ENCODE data around the gene CENPT. TPM values are rescaled to one million over a fixed set of nuclear protein-coding genes. Genes with fewer than 3 reads are reported as not detected.
A peak's percentile ranks its signal among the peaks of the same experiment; 100 is the strongest.
"Not testable (repeated sequence)": the region's sequence is repeated elsewhere in the genome, so short reads cannot be mapped to it uniquely, and the experiment has no call there.

CENPT gene
- total RNA-seq, 1 donor from 2014 or later = 153 TPM

DNA sequence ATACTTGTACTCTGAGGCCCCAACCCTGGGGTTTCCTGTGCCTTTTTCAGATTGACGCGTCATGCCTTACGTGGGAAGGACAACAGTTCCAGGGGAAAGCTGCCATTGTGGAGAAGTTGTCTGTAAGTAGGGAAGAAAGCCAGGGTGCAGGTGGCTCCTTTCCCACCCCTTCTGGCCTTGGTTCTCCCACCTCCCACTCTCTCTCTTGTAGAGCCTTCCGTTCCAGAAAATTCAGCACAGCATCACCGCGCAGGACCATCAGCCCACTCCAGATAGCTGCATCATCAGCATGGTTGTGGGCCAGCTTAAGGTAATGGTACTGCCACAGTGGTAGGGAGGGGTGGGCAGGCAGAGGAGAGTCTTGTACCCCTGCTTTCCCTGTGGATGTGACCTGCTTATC, 20.8 kb upstream of the CENPT start:
- no peak overlapping the region for H3K4me3 Mint-ChIP-seq (ENCODE audit: unreplicated experiment)
- no peak for DNase-seq
- H3K27me3 Mint-ChIP-seq (ENCODE audit: unreplicated experiment) = no peaks in the 10 kb centered on the region
- TF ChIP-seq, protein P1, sequence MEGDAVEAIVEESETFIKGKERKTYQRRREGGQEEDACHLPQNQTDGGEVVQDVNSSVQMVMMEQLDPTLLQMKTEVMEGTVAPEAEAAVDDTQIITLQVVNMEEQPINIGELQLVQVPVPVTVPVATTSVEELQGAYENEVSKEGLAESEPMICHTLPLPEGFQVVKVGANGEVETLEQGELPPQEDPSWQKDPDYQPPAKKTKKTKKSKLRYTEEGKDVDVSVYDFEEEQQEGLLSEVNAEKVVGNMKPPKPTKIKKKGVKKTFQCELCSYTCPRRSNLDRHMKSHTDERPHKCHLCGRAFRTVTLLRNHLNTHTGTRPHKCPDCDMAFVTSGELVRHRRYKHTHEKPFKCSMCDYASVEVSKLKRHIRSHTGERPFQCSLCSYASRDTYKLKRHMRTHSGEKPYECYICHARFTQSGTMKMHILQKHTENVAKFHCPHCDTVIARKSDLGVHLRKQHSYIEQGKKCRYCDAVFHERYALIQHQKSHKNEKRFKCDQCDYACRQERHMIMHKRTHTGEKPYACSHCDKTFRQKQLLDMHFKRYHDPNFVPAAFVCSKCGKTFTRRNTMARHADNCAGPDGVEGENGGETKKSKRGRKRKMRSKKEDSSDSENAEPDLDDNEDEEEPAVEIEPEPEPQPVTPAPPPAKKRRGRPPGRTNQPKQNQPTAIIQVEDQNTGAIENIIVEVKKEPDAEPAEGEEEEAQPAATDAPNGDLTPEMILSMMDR (IDR thresholded peaks at IDR 0.05; ENCODE audit: partially characterized antibody, unreplicated experiment) = no peak
- peaks cover 3% of the 10 kb centered on the region for H3K9me3 Mint-ChIP-seq (ENCODE audit: unreplicated experiment)
- H3K4me1 Mint-ChIP-seq (ENCODE audit: low read depth, unreplicated experiment) = peaks cover 6% of the 10 kb centered on the region
- H3K27ac Mint-ChIP-seq (ENCODE audit: unreplicated experiment) = no peak overlapping the region
- H3K36me3 Mint-ChIP-seq (ENCODE audit: unreplicated experiment) = no peaks in the 10 kb centered on the region

DNA sequence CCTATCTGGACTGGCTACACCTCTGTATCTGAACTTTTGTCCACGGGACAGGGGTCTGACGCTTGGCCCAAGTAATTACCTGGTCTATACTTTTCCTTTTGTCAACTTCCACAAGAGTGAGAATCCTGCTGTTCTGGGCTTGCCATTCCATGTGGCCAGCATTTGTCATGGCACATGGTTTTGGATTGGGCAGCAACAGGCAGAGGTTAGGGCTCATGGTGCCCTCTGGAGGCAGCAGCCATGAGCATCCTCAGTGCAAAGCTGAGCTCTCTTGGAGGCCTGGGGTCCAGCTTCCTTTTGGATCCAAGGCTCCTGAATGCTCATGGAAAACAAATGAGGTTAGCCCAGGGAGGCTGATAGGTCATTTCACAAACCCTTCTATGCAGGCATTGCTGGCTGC, 17.8 kb upstream of the CENPT start:
- no peak overlapping the region for H3K4me3 Mint-ChIP-seq (ENCODE audit: unreplicated experiment)
- TF ChIP-seq, protein P1 (IDR thresholded peaks at IDR 0.05; ENCODE audit: partially characterized antibody, unreplicated experiment) = no peak
- peaks cover 3% of the 10 kb centered on the region for H3K9me3 Mint-ChIP-seq (ENCODE audit: unreplicated experiment)
- H3K27me3 Mint-ChIP-seq (ENCODE audit: unreplicated experiment) = no peaks in the 10 kb centered on the region
- DNase-seq = no peak
- H3K36me3 Mint-ChIP-seq (ENCODE audit: unreplicated experiment) = no peaks in the 10 kb centered on the region
- peaks cover 24% of the 10 kb centered on the region for H3K4me1 Mint-ChIP-seq (ENCODE audit: low read depth, unreplicated experiment)
- no peak overlapping the region for H3K27ac Mint-ChIP-seq (ENCODE audit: unreplicated experiment)

DNA sequence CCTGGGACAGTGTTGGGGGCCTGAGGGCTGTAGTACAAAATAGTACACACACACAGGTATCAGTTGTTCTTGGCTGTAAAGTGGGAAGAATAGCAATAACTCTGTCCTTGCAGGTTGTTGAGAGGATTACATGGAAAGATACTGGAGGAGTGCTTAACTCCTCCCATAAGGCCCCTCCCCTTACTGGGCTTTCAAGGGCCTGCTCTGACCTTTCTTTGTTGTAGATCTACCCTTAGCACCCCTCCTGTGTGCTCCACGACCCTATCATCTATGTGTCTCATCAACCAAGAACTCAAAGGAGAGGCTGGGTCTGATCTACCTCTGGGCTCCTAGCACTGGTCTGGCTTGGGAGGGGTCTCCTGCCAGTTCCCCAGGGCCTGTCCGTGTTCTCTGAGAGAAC, 17.1 kb upstream of the CENPT start:
- H3K27me3 Mint-ChIP-seq (ENCODE audit: unreplicated experiment) = no peaks in the 10 kb centered on the region
- peak overlapping the region; percentile 52 for H3K27ac Mint-ChIP-seq (ENCODE audit: unreplicated experiment)
- no peaks in the 10 kb centered on the region for H3K36me3 Mint-ChIP-seq (ENCODE audit: unreplicated experiment)
- H3K9me3 Mint-ChIP-seq (ENCODE audit: unreplicated experiment) = peaks cover 3% of the 10 kb centered on the region
- DNase-seq = no peak
- peaks cover 24% of the 10 kb centered on the region for H3K4me1 Mint-ChIP-seq (ENCODE audit: low read depth, unreplicated experiment)
- TF ChIP-seq, protein P1 (IDR thresholded peaks at IDR 0.05; ENCODE audit: partially characterized antibody, unreplicated experiment) = no peak
- H3K4me3 Mint-ChIP-seq (ENCODE audit: unreplicated experiment) = peak overlapping the region; percentile 69

DNA sequence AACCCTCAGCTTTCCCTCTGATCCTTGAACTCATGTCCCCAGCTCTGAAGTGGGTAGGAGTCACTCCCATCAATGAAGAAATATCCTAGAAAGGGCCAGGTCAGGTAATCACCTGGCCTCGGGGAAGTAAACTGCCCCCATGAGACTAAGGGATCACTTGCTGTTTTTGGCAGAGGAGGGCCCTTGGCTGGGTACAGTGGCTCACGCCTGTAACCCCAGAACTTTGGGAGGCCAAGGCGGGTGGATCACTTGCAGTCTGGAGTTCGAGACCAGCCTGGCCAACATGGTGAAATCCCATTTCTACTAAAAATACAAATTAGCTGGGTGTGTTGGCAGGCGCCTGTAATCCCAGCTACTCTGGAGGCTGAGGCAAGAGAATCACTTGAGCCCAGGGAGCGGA, 16.6 kb upstream of the CENPT start:
- H3K27me3 Mint-ChIP-seq (ENCODE audit: unreplicated experiment); H3K36me3 Mint-ChIP-seq (ENCODE audit: unreplicated experiment); DNase-seq; H3K4me3 Mint-ChIP-seq (ENCODE audit: unreplicated experiment); H3K27ac Mint-ChIP-seq (ENCODE audit: unreplicated experiment); H3K9me3 Mint-ChIP-seq (ENCODE audit: unreplicated experiment): not testable (repeated sequence)
- peaks cover 24% of the 10 kb centered on the region for H3K4me1 Mint-ChIP-seq (ENCODE audit: low read depth, unreplicated experiment)

DNA sequence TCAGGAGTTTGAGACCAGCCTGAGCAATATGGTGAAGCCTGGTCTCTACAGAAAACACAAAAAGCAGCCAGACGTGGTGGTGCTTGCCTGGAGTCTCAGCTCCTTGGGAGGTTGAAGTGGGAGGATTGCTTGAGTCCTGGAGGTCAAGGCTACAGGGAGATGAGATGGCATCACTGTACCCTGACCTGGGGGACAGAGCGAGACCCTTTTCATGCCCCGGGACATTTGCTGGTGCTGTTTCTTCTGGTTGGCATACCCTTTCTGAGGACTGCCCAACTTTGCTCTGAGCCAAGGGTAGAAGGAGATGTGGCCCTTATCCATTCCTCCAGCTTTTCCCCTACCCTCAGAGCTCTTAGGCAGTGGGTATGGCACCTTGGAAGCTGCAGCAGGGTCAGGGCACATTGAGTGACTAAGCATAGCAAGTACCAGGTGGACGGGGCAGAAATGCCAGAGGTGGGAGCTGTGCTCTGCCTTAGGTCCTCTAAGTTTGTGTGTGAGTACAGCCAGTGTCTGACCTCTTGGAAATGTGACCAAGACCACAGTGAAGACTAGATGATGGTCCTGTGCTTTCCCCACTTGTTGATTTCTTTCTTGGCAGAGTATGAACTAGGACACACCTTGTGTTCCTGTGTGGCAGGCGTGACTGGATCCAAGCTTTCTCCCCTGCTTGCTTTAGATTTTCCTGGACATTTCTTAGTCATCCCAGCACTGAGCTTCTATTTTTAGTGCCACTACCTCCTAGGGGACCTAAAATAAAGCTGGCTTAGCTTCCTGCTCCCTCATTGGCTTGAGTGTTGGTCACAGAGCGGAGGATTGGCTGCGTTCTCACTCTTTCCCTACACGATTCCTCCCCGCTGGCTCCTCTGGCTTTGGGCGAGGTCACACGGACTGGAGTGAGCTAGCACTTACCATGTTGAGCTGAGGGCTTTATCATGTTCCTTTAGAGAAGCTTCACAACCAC, 15.4 kb upstream of the CENPT start:
- H3K9me3 Mint-ChIP-seq (ENCODE audit: unreplicated experiment) = peaks cover 3% of the 10 kb centered on the region
- TF ChIP-seq, protein P1 (IDR thresholded peaks at IDR 0.05; ENCODE audit: partially characterized antibody, unreplicated experiment) = no peak
- peaks cover 4% of the 10 kb centered on the region for H3K27me3 Mint-ChIP-seq (ENCODE audit: unreplicated experiment)
- H3K27ac Mint-ChIP-seq (ENCODE audit: unreplicated experiment) = peak overlapping the region; percentile 62
- H3K36me3 Mint-ChIP-seq (ENCODE audit: unreplicated experiment) = no peaks in the 10 kb centered on the region
- peak overlapping the region; percentile 68 for H3K4me3 Mint-ChIP-seq (ENCODE audit: unreplicated experiment)
- peak; percentile 32 for DNase-seq
- H3K4me1 Mint-ChIP-seq (ENCODE audit: low read depth, unreplicated experiment) = peaks cover 24% of the 10 kb centered on the region

Data from glutamatergic neuron (in vitro differentiated cells).